Endothelial cell of umbilical vein (primary cell): Measurements from ENCODE around the gene C1QC.

Experiments used
- EZH2 ChIP-seq: IDR thresholded peaks from 2 replicates; pipeline ENCODE4 v1.6.1; 2012; ENCODE audit warnings: borderline replicate concordance, low read depth, mild to moderate bottlenecking, moderate library complexity, low read length, inconsistent platforms; ENCODE audit not compliant: severe bottlenecking
- TF ChIP-seq, protein P1 (sequence below), 2 donors: IDR thresholded peaks; 1 replicate in 1 of 2; 2 replicates in 1 of 2; pipeline ENCODE4 v1.5.1; 2011; ENCODE audit warnings: low read length in 2 of 2, mild to moderate bottlenecking in 2 of 2, moderate library complexity in 2 of 2, control low read depth in 1 of 2, inconsistent platforms in 1 of 2, low read depth in 1 of 2; ENCODE audit not compliant: insufficient read depth in 1 of 2; ENCODE audit errors: extremely low read depth in 1 of 2
- TF ChIP-seq, protein P2 (sequence below): IDR thresholded peaks from 2 replicates; pipeline ENCODE4 v1.6.1; 2011; ENCODE audit not compliant: insufficient read depth, insufficient read length

DNA sequence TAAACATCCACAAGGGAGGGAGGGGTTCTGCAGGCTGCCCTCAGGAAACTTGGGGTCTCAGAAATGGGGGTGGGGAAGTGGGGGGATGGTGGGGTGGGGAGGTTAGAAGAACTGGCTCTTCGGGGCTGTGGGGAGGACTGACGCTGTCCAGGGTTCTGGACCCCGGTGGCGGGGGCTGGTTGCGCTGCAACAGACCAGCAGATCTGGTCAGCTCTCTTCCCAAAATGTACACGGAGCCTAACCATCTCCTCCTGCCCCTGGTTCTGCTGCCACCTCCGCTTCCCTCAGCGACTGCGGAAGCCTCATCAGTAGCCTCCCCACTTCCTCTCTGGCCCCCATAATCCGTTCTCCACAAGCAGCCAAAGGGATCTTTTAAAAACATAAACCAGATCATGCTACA lies 36.3 kb upstream of the C1QC start:
- no peak for TF ChIP-seq EZH2
- TF ChIP-seq, protein P1, sequence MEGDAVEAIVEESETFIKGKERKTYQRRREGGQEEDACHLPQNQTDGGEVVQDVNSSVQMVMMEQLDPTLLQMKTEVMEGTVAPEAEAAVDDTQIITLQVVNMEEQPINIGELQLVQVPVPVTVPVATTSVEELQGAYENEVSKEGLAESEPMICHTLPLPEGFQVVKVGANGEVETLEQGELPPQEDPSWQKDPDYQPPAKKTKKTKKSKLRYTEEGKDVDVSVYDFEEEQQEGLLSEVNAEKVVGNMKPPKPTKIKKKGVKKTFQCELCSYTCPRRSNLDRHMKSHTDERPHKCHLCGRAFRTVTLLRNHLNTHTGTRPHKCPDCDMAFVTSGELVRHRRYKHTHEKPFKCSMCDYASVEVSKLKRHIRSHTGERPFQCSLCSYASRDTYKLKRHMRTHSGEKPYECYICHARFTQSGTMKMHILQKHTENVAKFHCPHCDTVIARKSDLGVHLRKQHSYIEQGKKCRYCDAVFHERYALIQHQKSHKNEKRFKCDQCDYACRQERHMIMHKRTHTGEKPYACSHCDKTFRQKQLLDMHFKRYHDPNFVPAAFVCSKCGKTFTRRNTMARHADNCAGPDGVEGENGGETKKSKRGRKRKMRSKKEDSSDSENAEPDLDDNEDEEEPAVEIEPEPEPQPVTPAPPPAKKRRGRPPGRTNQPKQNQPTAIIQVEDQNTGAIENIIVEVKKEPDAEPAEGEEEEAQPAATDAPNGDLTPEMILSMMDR (IDR thresholded peaks at IDR 0.05; ENCODE audit: extremely low read depth in 1 of 2, insufficient read depth in 1 of 2, low read depth in 1 of 2, low read length in 2 of 2), result no peak
- TF ChIP-seq, protein P2, sequence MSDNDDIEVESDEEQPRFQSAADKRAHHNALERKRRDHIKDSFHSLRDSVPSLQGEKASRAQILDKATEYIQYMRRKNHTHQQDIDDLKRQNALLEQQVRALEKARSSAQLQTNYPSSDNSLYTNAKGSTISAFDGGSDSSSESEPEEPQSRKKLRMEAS, result no peak
